Neural cell (in vitro differentiated cells): ENCODE data around the gene ZFP14. TPM values are rescaled to one million over a fixed set of nuclear protein-coding genes. Genes with fewer than 3 reads are reported as not detected.

ENCODE experiments used
- H2AFZ ChIP-seq: fragments of 200-600, 300-800 bp; sonication (generic), shearing (Covaris generic); 2 replicates; pipeline ENCODE4 v1.6.0; 2014; ENCODE audit warnings: low read depth, mild to moderate bottlenecking, antibody characterized with exemption, low read length, moderate library complexity
- H3F3A ChIP-seq: fragments of 200-600 bp; shearing (Covaris generic); 2 replicates; pipeline ENCODE4 v1.6.1; 2016; ENCODE audit warnings: mild to moderate bottlenecking, moderate library complexity, mixed read lengths, antibody characterized with exemption, low read length; ENCODE audit not compliant: insufficient read depth, poor library complexity, severe bottlenecking
- H3K27ac ChIP-seq: fragments of 200-600, 300-800 bp; sonication (generic), shearing (Covaris generic); 2 replicates; pipeline ENCODE4 v1.5.1; 2014; ENCODE audit warnings: mild to moderate bottlenecking, low read length, moderate library complexity
- H3K27me3 ChIP-seq: fragments of 300-800, 200-600 bp; sonication (generic), shearing (Covaris generic); 2 replicates; pipeline ENCODE4 v1.6.0; 2014; ENCODE audit warnings: mild to moderate bottlenecking, low read depth, low read length, moderate library complexity; ENCODE audit not compliant: insufficient read depth
- H3K36me3 ChIP-seq: fragments of 300-800, 200-600 bp; sonication (generic), shearing (Covaris generic); 2 replicates; pipeline ENCODE4 v1.5.1; 2014; ENCODE audit warnings: mild to moderate bottlenecking, antibody characterized with exemption, low read length, moderate library complexity; ENCODE audit not compliant: insufficient read depth
- H3K4me2 ChIP-seq: fragments of 300-800, 200-600 bp; sonication (generic), shearing (Covaris generic); 2 replicates; pipeline ENCODE4 v1.6.0; 2014; ENCODE audit warnings: mild to moderate bottlenecking, low read length
- H3K4me3 ChIP-seq: fragments of 300-800, 200-600 bp; sonication (generic), shearing (Covaris generic); 2 replicates; pipeline ENCODE4 v1.5.1; 2014; ENCODE audit warnings: mild to moderate bottlenecking, low read length, moderate library complexity
- H3K79me2 ChIP-seq: fragments of 200-600 bp; shearing (Covaris generic); replicated peaks from 2 replicates; pipeline ENCODE4 v1.6.0; 2014; ENCODE audit warnings: mild to moderate bottlenecking, low read length, moderate library complexity; ENCODE audit not compliant: insufficient read depth
- H3K9ac ChIP-seq: fragments of 300-800, 200-600 bp; sonication (generic), shearing (Covaris generic); 2 replicates; pipeline ENCODE4 v1.6.1; 2016; ENCODE audit warnings: mild to moderate bottlenecking, low read length, mixed read lengths
- H3K9me2 ChIP-seq: fragments of 200-600 bp; shearing (Covaris generic); 2 replicates; pipeline ENCODE4 v1.6.1; 2016; ENCODE audit warnings: mild to moderate bottlenecking, low read length, mixed read lengths; ENCODE audit not compliant: insufficient read depth
- H3K9me3 ChIP-seq: fragments of 200-600, 300-800 bp; sonication (generic), shearing (Covaris generic); 2 replicates; pipeline ENCODE4 v1.6.1; 2016; ENCODE audit warnings: mild to moderate bottlenecking, mixed run types, low read length, moderate library complexity, mixed read lengths
- H4K20me1 ChIP-seq: fragments of 200-600 bp; shearing (Covaris generic); 2 replicates; pipeline ENCODE4 v1.6.1; 2016; ENCODE audit warnings: mild to moderate bottlenecking, mixed run types; ENCODE audit not compliant: insufficient read depth
- EP300 ChIP-seq: fragments of 450-650 bp; conservative IDR thresholded peaks from 2 replicates; pipeline ENCODE4 v1.6.1; 2014; ENCODE audit warnings: antibody characterized with exemption, mild to moderate bottlenecking, moderate library complexity; ENCODE audit not compliant: poor library complexity, severe bottlenecking
- EZH2 ChIP-seq: fragments of 200-600, 300-800 bp; shearing (Covaris generic), sonication (generic); IDR thresholded peaks from 2 replicates; pipeline ENCODE4 v1.6.1; 2014; ENCODE audit warnings: antibody characterized with exemption, low read length, borderline replicate concordance, mild to moderate bottlenecking; ENCODE audit not compliant: insufficient read depth, poor library complexity, severe bottlenecking
- MXI1 ChIP-seq: fragments of 450-650 bp; conservative IDR thresholded peaks from 2 replicates; pipeline ENCODE4 v1.6.1; 2014; ENCODE audit warnings: antibody characterized with exemption, mild to moderate bottlenecking; ENCODE audit not compliant: poor library complexity, severe bottlenecking
- POLR2AphosphoS5 ChIP-seq: IDR thresholded peaks from 2 replicates; pipeline ENCODE4 v1.6.1; 2012
- SMC3 ChIP-seq: fragments of 450-650 bp; conservative IDR thresholded peaks from 2 replicates; pipeline ENCODE4 v1.6.1; 2014; ENCODE audit warnings: antibody characterized with exemption, mild to moderate bottlenecking, moderate library complexity; ENCODE audit not compliant: poor library complexity
- polyA plus RNA-seq: library from polyadenylated mRNA; depleted of rRNA; stranded (reverse); fragments of >200 nt; gene quantifications from 2 replicates; pipeline ENCODE4 v1.2.3, GENCODE V29; 2014
- TF ChIP-seq, protein P1 (sequence below): fragments of 450-650 bp; IDR thresholded peaks from 2 replicates; pipeline ENCODE4 v1.5.1; 2014; ENCODE audit warnings: antibody characterized with exemption, mild to moderate bottlenecking, moderate library complexity; ENCODE audit not compliant: poor library complexity, severe bottlenecking
- TF ChIP-seq, protein P2 (sequence below): IDR thresholded peaks from 2 replicates; pipeline ENCODE4 v1.6.1; 2012; ENCODE audit warnings: borderline replicate concordance

The ZFP14 gene
- polyA plus RNA-seq, 1 donor from 2014 or later: 16.1 TPM

GRCh38 chr19:36392916-36393673 lies 14.1 kb upstream of the ZFP14 start:
- H2AFZ ChIP-seq: no peak overlapping the region
- no peaks in the 10 kb centered on the region for H3K9me2 ChIP-seq
- no peaks in the 10 kb centered on the region for H3K27me3 ChIP-seq
- H3K4me2 ChIP-seq: no peak overlapping the region
- no peak overlapping the region for H3K27ac ChIP-seq
- no peak overlapping the region for H3K4me3 ChIP-seq
- peaks cover 31% of the 10 kb centered on the region for H3K9me3 ChIP-seq
- H3K79me2 ChIP-seq: no peaks in the 10 kb centered on the region
- H3K36me3 ChIP-seq: peaks cover 32% of the 10 kb centered on the region
- H4K20me1 ChIP-seq: no peaks in the 10 kb centered on the region
- H3K9ac ChIP-seq: no peak overlapping the region
- H3F3A ChIP-seq: no peaks in the 10 kb centered on the region
- no peak for TF ChIP-seq SMC3
- TF ChIP-seq, protein P1, sequence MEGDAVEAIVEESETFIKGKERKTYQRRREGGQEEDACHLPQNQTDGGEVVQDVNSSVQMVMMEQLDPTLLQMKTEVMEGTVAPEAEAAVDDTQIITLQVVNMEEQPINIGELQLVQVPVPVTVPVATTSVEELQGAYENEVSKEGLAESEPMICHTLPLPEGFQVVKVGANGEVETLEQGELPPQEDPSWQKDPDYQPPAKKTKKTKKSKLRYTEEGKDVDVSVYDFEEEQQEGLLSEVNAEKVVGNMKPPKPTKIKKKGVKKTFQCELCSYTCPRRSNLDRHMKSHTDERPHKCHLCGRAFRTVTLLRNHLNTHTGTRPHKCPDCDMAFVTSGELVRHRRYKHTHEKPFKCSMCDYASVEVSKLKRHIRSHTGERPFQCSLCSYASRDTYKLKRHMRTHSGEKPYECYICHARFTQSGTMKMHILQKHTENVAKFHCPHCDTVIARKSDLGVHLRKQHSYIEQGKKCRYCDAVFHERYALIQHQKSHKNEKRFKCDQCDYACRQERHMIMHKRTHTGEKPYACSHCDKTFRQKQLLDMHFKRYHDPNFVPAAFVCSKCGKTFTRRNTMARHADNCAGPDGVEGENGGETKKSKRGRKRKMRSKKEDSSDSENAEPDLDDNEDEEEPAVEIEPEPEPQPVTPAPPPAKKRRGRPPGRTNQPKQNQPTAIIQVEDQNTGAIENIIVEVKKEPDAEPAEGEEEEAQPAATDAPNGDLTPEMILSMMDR: no peak

- no peaks in the 10 kb centered on the region for H3K27me3 ChIP-seq
- H3F3A ChIP-seq: no peaks in the 10 kb centered on the region
- peak overlapping the region; percentile 85 for H3K27ac ChIP-seq
- peak overlapping the region; percentile 86 for H2AFZ ChIP-seq
- no peaks in the 10 kb centered on the region for H3K9me2 ChIP-seq
- H4K20me1 ChIP-seq: no peaks in the 10 kb centered on the region
- H3K4me3 ChIP-seq: peak overlapping the region; percentile 72
- H3K9ac ChIP-seq: peak overlapping the region; percentile 91
- TF ChIP-seq EP300 (no peak), SMC3 (no peak), EZH2 (no peak), POLR2AphosphoS5 (no peak), MXI1 (no peak)
- TF ChIP-seq, protein P2, sequence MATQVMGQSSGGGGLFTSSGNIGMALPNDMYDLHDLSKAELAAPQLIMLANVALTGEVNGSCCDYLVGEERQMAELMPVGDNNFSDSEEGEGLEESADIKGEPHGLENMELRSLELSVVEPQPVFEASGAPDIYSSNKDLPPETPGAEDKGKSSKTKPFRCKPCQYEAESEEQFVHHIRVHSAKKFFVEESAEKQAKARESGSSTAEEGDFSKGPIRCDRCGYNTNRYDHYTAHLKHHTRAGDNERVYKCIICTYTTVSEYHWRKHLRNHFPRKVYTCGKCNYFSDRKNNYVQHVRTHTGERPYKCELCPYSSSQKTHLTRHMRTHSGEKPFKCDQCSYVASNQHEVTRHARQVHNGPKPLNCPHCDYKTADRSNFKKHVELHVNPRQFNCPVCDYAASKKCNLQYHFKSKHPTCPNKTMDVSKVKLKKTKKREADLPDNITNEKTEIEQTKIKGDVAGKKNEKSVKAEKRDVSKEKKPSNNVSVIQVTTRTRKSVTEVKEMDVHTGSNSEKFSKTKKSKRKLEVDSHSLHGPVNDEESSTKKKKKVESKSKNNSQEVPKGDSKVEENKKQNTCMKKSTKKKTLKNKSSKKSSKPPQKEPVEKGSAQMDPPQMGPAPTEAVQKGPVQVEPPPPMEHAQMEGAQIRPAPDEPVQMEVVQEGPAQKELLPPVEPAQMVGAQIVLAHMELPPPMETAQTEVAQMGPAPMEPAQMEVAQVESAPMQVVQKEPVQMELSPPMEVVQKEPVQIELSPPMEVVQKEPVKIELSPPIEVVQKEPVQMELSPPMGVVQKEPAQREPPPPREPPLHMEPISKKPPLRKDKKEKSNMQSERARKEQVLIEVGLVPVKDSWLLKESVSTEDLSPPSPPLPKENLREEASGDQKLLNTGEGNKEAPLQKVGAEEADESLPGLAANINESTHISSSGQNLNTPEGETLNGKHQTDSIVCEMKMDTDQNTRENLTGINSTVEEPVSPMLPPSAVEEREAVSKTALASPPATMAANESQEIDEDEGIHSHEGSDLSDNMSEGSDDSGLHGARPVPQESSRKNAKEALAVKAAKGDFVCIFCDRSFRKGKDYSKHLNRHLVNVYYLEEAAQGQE: no peak
- H3K4me2 ChIP-seq: no peak overlapping the region
- peaks cover 27% of the 10 kb centered on the region for H3K79me2 ChIP-seq
- H3K9me3 ChIP-seq: no peaks in the 10 kb centered on the region
- H3K36me3 ChIP-seq: no peaks in the 10 kb centered on the region
These were observed 464 bp upstream of the ZFP14 start for GRCh38 chr19:36379510-36379819.
